ENCODE data around the gene CFC1.
"Not testable (repeated sequence)": the region's sequence is repeated elsewhere in the genome, so short reads cannot be mapped to it uniquely, and the experiment has no call there.

CFC1 gene

DNA sequence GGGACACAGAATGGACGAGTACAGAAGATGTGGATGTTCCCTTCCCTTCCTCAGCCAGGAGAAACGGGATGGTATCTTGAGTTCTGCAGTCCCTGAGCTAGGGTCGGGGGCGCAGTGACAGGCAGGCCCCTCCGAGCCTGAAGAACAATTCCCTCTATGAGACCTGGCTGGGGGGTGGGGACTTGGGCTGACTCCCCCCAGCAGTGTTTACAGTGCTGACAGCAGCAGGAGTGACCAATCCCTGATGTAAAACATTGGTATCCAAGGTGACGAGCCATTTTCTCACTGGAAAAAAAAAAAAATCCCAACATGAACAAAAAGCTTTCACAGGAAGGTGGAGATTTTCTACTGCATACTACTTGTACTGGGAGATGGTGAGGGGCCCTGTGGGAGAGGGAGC lies at the start of gene CFC1:
CFC1 (minus strand) TSS at position 183 of the 400 bp plus-strand sequence. CDS start 288 bp downstream, outside the sequence.
- DNase-seq: not testable (repeated sequence)

DNA sequence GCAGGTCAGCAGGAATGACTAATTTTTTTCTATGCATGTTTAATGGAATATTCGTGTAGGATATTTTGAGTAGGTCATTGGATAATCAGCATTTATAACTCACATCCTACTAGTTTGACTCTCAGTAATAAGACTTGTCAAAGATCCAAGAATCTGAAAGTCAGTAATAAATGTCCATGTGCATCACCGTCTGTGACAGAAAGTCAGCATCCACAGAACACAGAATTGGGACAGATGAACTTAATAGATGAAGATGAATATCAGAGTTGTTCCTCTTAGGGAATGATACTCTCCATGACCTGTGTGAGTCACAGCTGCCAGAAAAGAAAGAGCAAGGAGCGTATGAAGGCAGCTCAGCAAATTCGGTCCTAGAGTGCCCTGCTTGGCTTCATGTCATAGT lies 42.3 kb upstream of the CFC1 start:
- DNase-seq: not testable (repeated sequence)

DNA sequence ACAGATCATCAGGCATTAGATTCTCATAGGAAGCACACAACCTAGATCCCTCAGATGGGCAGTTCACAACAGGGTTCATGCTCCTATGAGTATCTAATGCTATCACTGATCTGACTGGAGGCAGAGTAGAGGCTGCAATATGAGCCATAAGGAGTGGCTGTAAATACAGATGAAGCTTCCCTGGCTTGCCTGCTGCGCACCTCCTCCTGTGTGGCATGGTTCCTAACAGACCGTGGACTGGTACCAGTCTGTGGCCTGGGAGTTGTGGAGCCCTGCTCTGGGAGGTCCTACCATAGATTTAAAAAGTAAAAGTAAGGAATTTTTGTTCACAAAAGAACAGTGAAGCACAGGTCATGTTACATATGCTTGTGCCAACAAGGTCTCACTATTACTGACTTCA lies 39.6 kb upstream of the CFC1 start:
- DNase-seq: not testable (repeated sequence)

GRCh38 chr2:130628784-130629475 lies 29.6 kb upstream of the CFC1 start:
- DNase-seq: not testable (repeated sequence)

DNA sequence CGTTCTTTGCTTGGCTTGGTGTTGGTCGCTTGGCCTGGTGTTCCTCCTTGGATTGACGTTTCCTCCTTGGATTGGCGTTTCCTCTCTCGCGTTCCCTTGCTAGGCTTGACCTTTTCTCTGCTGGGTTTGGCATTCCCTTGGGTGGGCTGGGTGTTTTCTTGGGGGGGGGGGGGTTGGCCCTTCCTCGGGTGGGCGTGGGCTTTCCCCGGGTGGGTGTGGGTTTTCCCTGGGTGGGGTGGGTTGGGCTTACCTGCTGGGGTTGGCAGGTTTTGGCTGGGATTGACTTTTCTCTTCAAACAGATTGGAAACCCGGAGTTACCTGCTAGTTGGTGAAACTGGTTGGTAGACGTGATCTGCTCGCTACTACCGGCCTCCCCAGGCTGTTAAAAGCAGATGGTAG lies 11.8 kb upstream of the CFC1 start, which contains the start of gene POTEJ:
POTEJ (plus strand) TSS at position 301 of the 400 bp plus-strand sequence; CDS start at position 394, 93 bp downstream.
- DNase-seq: not testable (repeated sequence)

- not testable (repeated sequence) for DNase-seq
Observed at GRCh38 chr2:130610486-130610885, 11.1 kb upstream of the CFC1 start.

DNA sequence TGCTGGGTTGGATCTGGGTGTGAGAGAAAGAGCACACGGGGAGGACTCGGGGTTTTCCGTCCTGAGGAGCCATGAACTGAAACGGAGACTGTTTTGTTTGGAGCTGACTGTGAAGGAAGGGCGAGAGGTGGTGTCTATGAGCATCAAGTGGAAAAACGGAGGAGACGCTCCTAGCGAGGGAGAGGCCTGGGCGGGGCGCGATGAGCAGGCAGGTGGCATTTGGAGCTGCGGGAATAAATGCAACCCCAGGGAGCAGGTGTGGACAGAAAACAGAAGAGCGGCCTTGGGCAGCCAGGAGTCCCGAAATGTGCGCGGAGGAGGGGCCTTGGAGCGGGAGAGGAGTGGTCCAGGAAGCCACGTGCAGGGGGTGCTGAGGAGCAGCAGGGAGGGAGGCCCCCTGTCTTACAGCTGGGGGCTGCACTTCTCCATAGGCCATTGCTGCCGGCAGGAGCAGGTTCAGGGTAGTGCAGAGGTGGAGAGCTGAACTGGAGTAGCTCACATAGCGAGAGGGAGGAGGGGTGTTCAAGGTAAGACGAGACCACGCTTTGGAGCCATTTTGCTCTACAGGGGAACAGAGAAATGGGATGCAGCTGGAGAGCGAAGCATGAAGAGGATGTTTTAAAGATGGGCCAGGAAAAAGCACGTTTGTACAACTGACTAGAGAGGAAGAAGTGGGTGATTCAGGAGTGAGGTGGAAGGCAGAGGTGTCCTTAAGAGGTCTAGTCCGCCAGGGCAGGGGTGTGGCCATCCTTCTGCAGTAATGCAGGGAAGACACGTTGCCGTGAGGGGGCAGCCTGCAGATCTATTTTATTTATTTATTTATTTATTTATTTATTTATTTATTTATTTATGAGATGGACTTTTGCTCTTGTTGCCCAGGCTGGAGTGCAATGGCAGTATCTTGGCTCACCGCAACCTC lies 9.9 kb upstream of the CFC1 start:
- not testable (repeated sequence) for DNase-seq

- DNase-seq: not testable (repeated sequence)
Observed at GRCh38 chr2:130608276-130609001, 9.1 kb upstream of the CFC1 start.

DNA sequence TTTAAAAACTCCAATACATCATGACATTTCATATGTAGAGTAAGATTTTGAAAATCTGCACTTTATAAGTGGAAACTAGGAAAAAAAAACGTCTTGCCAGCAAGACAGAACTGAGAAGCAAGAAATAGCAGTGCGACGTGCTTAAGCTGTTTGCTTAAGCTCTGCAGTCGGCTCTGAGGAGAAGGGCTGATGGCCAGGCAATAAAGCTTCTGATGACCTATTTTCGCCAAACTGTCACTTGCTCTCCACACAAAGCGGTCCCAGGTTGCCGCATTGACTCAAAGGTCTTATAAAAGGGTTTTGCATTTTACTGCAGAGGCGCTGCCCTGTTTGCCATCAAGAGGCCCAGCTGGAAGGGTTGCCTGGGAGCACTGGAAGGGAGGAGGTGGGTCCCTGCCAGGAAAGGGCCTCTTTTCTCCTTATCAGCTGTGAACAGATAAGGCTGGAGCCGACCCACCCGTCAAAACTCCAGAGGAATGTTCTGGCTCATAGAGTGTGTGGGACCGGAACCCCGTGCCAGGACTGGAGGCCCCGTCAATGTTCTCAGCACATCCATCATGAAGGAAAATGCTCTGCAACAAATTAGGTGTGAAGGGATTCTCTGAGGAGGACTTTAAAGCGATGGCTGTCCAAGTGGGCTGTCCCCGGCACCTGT lies 2.4 kb upstream of the CFC1 start:
- not testable (repeated sequence) for DNase-seq

DNA sequence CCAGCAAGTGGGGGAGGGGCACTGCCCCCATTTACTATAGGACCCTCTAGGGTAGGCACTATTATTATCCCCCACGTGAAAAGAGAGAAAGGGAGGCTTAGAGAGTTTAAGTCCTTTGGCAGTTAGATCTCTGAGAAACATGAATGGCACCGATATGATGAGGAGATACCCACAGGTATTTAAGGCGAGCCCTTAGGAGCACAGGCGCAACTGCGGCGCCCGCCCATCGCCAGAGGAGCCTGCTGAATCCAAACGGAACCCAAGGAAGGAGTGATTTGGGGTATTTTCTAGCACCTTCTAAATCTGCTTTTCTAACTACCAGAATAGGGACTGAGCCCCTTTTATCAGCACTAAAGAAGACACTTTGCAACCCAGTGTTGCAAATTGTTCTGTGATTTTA lies 551 bp upstream of the CFC1 start:
- not testable (repeated sequence) for DNase-seq

DNA sequence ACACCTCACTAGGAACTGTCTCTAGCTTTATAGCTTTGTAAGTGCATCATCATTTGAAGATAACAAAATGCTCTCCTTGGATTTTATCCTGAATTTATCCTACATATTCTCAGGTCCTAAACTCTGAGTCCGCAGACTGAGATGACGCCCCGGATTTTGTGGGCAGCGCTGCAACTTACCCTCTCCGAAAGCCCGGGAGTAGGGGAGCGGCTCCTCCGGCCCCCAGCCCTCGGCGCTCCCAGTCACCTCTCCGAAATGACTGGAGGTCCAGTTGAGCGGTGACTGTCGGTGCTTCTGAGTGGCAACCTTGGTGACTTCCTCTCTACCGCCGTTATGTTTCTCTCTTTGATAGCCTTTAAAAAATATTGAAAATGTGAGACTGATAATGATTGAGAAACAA lies 912 bp downstream of the CFC1 start:
- DNase-seq: not testable (repeated sequence)

DNA sequence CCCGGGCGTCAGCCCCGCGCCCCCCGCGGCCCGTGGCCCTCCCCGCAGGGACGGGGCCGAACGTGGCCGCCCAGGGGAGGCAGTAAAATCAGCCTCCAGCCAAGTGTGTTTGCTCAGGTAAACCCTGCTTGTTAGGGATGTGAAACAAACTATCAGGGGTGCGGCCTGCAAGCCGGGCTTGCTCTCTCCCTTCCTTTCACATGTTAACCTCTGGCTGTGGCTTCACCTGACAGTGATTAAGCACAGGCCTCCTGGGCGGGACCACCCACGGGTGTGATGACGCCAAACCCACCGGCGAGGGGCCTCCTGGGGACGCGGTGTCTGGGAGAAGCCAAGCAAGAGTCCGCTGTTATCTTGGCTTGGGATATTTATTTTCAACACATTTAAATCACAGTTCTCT lies 1.4 kb downstream of the CFC1 start:
- not testable (repeated sequence) for DNase-seq

DNA sequence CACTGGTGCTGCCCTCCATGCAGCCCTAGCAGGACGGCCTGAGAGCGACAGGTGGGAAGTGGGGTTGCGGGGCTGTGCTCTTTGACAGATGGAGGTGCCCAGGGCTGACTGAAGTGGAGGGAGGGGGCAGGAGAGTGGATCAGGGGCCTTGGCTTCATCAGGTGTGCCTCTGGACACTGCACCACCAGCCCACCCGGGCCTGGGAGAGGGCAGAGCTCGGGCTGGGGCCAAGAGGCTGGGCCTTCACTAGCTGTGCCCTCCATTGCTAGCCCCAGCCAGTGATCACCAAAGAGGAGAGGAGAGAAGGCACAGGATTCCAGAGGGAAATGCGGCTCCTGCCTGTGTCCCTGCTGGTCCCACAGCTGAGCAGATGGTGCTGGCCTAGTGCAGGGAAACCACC lies 2.6 kb downstream of the CFC1 start:
- not testable (repeated sequence) for DNase-seq

GRCh38 chr2:130594011-130594410 lies 5.4 kb downstream of the CFC1 start:
- not testable (repeated sequence) for DNase-seq

DNA sequence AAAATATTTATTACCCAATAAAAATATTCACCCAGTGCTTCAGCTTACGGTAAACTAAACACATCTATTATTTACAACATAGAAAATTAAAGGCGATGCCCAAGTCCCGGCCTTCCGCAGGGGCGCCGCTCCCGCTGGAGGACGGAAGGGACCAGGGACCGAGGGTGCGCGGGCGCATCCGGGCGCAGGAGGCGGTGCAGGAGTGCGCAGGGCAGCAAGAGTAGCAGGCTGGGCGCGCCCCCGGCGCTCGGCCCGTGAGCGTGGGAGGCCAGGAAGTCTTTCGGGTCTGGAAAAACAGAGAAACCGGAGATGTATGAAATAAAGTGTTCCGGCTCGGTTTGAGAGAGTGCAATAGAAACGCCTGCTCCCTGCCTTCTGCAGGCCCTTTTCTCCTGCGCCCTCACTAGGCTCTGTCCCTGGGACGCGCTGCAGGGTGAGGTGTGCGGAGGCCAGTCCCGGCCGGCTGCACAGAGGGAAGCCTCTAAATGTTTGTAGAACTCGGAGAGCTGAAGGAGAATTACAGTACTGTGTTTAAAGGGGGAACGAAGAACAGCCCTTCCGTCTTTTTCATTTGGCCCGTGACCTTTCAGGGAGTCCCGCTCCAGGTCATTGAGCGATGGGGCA lies 6.5 kb downstream of the CFC1 start:
- not testable (repeated sequence) for DNase-seq

DNA sequence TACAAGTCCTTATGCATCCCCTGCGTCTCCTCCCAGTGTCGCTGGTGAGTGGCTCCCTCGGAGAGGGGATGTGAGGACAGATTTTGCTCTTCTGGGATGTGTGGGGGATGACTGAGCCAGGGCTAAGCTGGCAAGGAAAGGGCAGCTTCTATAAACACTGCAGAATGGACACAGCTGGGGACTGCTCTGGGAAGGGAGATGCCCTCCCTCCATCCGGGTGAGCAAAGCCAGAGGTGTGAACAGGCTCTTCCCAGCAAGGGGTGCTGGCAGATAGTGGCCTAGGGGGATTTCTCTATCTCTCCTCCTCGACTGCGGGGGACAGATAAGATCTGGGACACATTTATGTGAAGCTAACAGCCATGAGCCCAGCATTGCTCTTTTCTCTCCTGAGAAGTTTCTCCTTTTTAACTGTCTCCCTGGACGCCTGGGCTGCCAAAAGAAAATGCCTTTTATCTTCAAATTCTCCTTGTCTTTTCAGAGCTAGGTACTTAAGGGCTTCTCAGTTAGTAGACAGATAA lies 8.5 kb downstream of the CFC1 start:
- DNase-seq: not testable (repeated sequence)

DNA sequence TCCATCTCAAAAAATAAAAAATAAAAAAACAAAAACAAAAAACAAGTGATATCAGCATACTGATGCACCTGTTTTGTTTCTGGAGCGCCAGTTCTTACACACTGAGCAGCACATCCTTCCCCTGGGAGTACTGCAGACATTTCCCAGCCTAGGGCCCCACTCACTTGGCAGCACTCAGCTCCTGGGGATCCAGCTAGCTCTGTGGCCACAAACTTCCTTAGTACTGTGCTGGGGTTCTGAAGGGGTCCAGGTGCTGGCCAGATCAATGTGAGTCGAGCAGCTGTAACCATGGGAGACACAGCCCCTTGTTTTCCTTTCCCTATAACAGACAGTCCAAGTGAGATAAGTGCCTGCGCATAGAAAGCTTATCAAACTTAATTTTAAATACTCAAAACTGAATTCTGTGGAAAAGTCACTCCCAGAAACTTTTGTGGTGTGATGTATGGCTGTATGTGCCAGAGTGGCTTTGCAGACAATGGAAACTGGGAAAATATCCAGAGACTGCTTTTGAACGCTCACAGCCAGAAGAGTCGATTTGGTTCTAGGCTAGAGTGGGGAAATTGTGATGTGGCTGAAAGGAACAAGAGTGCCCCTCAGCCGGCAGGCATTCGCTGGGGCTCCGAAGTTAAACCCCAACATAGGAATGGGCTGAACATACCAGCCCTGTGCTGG lies 9.1 kb downstream of the CFC1 start:
- not testable (repeated sequence) for DNase-seq

- DNase-seq: not testable (repeated sequence)
Observed at GRCh38 chr2:130588688-130589458, 10.5 kb downstream of the CFC1 start.

DNA sequence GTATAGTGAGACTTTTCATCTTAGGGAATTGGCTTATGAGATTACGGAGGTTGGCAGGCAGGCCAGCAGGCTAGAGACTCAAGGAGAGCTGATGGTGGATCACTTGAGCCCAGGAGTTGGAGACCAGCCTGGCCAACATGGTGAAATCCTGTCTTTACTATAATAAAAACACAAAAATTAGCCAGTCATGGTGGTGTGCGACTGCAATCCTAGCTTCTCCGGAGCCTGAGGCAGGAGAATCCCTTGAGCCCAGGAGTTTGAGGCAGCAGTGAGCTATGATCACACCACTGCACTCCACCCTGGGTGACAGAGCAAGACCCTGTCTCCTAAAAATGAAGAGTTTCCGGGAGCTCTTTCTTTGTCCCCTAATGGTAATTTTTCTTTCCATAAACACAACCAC lies 14.6 kb downstream of the CFC1 start:
- DNase-seq: not testable (repeated sequence)

DNA sequence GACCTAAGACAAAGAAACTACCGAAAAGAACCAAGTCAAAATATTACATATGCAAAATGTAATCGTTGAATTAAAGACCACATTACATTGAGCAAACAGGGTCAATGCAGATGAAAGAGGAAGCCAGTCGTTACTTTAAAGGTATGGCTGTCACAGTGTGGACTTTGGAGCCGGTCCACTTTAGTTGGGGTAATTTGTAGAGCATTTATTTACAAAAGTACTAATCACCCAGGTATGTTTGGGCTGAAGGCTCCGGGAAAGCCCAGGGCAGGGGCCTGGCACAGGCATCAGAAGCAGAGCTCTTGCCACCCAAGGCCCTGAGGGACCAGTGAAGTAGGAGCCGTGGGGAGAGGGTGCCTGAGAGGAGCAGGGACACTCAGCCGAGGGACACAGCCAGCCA lies 15.8 kb downstream of the CFC1 start:
- DNase-seq: not testable (repeated sequence)

Data from CD4-positive, alpha-beta T cell treated with Interleukin-10 for 1 hour (primary cell).